Activated effector memory CD4-positive, alpha-beta T cell treated with Interleukin-2 at 50 U/mL for 16 hours (primary cell): Measurements from ENCODE around the gene EIF3L.

Experiments
- DNase-seq: peaks from one replicate; pipeline ENCODE4 v3.0.0-alpha.2; 2020

EIF3L gene

DNA sequence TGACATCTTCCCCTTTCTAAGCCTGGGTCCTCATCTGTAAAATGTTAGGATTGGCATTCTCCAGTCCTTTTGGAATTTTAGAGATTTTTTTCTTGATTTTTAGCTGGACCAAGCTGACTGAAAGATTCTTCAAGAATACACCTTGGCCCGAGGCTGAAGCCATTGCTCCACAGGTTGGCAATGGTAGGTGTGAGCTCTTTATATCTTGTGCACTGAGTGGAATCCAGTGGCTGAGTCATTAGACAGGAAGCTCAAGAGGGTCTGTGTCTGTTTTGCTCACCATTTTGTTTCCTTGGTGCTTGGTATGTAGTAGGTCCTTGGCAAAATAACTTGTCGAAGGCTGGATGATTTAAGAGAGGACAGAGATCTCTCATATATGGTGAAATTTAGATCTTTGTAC, 6.2 kb downstream of the EIF3L start:
- no peak for DNase-seq

DNA sequence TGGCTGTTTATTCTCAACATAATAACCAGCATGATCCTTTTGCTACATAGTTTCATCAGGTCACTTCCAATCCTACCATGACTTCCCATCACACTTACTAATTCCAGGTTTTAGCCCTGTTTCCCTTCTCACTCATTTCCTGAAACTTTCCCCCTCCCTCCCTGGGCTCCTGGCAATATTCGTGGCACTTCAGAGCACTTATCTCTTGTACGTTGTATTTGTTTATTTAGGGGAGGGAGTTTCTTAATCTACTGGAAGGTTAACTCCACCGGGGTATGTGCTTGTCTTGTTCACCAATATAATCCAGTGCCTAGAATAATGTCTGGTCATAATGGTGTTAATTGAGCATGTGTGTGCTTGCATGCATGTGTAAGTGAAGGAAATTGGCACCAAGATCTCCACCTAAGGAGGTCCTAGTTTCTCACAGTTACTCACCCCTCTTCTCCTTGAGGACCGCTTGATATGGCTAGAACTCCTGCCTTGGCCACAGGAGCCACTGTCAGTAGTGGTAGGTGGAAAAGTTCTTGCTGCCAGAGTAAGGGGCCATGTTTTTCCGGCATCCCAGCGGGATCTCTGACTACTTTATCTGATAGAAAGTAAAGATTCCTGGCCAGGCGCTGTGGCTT, 11.7 kb downstream of the EIF3L start:
- no peak for DNase-seq

DNA sequence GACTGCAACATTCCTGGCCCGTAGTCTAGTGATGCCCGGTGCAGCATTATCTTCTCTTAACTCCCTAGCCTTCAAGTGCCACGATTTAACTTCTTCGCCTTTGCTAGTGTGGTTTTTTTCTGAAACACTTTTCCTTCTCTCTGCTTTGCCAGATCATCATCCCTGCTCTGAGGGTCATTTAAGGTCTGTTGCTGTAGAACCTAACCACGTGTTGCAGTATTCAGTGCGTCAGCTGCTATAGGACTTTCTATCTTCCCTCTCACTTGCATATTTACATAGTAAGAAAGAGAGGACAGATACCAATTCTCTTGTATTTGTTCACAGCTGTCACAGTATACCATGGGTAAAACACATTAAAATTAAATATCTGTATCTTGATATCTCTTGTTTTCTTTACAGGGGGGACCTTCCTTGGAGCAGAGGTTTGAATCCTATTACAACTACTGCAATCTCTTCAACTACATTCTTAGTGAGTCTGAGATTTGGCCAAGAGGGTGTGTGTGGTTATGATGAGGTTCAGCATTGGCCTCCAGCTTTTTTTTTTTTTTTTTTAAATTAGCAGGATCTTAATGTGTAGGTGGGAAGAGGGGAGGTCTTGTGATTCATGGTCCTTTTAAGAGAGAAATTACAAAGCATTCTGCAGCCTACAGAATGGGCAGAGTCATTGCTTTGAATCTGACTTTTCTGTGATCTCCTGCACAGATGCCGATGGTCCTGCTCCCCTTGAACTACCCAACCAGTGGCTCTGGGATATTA, 13.5 kb downstream of the EIF3L start:
- no peak for DNase-seq

DNA sequence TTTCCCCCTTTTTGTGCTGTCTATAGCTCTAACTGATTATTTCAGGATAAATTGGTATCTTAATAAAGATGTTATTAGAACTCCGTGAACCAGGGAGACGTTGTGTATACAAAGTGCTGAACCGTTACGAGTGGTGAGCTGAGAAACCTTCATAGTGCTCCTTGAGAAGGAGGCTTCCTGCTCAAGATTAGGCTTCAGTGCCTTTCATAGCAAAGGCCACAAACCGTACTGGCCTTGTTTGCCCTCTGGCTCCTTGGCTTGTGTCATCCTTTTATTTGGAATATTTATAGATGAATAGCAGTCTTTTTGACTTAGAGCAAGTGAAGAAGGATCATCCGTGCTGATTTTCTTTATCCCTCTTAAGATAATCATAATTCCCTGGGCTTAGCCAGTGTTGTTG, 16.3 kb downstream of the EIF3L start:
- DNase-seq: no peak

DNA sequence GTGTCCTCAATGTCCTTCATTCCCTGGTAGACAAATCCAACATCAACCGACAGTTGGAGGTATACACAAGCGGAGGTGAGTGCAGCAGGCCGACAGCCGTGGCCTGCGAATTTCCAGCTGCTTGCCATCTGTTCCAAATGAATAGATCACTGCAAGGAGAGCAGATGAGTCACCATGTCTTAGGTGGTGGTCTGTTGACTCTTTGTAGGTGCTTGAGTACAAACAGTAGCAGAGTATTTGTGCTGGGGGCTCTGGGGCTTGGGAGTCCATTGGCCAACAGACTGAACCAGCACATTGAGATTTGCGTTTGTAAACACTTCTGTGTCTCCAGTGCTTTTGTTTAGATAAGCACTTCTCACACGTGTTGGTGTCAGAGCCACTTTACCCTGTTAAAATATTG, 21.1 kb downstream of the EIF3L start:
- DNase-seq: no peak

DNA sequence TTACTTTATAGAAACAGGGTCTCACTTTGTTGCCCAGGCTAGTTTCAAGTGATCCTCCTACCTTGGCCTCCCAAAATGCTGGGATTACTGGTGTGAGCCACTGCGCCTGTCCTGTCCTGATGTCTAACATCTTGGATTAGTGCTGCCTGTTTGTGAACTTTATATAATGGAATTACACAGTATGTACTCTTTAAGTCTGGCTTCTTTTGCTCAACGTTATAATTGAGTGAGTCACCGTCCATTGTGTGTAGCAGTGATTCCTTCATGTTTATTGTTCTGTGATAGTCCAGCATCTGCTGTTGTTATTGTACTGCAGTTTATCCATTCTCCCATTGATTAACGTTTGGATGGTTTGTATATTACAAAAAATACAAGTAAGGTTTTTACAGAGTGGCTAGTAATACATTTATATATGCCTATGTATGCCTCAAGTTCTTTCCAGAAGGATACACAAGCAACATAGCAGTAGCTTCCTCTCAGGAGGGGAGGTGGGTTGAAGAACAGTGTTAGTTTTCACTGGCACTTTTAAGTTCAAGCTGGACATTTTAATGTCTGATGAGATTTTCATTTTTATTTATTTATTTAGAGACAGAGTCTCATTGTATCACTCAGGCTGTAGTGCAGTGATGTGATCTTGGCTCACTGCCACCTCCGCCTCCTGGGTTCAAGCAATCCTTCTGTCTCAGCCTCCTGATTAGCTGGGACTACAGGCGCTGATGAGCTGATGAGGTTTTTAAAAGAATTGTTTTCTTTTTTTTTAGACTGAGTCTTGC, 31.6 kb downstream of the EIF3L start:
- no peak for DNase-seq

DNA sequence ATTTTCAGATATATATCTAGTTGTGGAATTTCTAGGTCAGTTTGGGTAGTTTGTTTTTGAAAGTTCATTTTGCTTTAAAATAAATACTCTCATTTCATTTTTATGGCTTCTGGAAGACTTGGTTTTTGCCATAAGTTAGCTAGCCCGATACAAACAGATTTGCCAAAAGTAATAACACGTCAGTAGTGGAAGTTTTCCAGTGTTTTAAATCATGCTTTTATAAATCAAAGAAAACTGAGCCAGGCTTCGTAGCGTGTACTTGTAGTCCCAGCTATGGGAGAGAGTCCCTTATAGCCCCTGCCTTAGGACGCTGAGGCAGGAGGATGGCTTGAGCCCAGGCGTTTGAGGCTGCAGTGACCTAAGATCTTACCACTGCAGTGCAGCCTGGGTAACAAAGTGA, 35.2 kb downstream of the EIF3L start:
- no peak for DNase-seq

DNA sequence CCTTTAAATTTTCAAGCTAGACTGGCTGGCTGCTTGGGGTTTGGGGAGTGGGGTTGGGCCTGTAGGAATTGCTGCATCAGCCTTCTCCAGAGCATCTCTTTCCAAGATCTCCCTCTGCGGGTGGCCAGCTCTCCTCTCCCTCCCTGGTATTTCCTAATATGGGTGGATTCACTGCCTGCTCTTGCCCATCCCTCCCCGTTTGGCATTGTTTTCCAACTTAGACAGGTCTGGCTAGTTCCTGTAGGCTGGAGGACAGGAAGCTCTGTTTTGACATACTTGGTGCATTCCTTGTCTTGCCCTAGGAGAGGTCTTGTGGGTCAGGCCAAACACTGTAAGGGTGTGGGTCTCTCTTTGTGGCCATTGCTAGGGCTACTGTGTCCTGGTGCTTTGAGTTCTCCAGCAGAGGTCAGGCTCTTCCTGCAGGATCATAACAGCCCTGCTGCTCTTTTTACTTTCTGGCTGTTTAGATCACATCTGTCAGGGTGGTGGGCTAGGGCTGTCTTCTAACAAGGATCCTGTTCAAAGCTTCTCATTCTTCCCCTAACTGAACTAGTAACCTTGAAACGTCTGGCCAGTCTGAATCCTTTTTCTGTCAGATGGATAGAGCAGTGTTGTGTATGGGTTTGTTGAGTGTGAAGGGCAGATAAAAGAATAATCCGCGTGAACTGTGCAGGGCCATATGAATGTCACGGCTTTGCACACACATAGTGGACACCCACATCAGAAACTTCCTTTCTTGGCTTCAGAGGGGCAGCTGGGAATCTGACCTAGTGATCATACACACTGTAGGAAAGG, 38.6 kb downstream of the EIF3L start:
- DNase-seq: no peak

DNA sequence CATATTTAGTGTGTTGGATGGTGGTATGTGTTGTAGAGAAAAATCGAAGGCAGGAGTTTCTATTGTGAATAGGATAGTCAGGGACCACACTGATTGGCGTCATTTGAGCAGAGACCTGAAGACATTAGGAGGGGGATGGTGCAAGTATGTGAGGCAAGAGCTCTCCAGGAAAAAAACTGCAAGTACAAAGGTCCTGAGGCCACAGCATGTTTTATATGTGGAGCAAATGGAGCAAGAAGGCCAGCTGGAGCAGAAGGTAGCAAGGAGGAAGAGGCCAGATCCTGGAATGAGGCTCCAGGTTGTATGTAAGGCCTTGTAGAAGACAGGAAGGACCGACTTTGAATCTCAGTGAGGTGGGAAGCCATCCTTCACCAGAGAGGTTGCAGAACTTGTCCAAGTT, 42.7 kb downstream of the EIF3L start:
- DNase-seq: no peak

DNA sequence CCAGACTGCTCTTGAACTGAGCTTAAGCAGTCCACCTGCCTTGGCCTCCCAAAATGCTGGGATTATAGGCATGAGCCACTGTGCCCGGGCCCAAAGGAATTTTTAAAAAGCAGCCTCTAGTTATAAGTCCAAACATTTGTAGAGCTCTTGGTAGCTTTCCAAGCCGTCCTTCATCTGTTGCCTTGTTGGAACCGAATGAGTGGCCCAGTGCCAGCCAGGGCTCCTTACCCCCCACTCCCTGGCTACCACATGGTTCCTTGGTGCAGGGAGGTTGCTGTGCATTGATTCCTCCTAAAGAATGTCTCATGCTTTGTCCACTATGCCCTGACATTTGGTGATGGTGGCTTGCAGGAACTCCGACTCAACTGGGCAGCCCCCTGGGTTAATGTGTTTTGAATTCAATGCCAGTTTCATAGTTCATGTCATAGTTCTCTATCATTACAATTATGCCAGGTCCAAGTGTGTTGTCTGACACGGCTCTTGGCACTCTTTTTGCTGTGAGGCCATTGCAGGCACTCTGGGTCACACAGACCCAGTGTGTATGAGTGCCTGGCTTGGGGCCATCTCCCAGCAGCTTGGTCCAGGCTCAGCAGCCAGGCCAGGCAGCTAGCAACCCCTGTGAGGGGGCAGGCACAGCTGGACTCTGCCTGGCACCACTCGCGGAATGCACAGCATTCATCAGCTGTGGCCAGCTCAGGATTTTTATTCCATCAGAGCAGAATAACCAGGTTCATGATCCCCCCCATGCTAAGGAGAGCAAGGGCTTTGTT, 43.5 kb downstream of the EIF3L start:
- DNase-seq: no peak

DNA sequence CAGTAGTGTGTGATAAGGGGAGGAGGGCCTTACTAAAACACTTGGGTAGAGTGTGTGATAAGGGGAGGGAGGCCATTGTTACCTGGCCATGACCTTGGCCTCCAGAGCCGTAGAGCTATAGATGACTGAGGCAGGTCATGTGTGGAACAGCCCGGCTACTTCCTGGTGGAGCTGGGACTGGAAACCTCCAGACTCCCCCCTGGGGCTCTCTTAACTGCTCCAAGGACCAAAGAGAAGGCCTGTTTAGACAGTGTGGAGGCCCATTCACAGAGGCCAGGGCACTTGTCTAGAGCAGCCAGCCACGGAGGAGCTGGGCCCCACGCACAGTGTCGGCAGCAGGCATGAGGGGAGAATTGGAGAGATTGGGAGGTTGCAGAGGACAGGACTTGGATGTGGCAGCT, 44.4 kb downstream of the EIF3L start:
- no peak for DNase-seq

DNA sequence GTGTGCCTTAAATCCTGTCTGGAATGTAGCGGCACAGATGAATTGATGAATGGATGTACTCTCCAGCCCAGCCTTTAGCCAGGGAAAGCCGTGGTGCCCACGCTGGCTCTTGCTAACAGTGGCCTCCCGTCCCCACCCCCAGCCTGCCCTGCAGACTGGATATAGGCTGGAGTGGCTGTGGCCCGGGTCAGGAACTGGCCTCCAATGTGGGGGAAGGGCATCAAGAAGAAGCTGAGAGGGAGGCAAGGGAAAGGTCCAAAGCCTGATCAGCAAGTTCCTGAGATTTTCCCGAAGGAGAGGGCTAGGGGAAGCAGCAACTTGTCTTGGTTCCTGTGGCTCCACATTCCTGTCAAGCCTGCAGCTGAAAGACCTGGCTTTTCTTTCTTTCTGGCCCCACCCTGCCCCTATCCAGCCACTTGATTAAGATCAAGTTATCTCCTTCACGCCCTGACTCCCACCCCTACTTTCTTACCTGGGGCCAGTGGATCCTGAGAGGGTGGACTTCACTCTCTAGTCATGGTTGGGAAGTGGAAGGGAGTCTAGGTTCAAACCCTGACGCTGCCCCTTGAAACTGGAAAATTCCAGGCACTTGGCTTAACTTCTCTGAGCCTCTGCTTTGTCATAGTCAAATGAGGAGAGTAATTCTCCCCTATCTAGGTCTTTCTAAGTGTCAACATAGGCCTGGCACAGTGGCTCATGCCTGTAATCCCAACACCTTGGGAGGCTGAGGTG, 45.9 kb downstream of the EIF3L start:
- DNase-seq: no peak

DNA sequence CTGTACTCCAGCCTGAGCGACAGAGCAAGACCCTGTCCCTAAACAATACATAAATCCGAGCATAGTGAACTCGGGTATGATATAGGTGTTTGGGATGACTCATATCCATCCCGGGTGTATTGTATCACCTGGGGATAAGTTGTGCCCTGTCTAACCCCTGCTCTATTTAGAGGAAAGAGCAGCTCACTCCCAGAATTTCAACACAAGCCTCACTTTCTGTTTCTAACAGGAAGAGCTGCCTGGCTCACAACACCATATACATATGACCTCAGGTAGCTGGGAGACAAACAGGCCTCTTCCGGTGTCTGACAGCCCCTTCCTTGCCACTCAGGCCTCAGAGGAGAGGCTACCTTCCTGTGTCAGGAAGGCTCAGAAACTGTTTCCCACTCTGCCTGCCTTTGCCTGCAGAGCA, 47.0 kb downstream of the EIF3L start:
- peak; percentile 34 for DNase-seq

DNA sequence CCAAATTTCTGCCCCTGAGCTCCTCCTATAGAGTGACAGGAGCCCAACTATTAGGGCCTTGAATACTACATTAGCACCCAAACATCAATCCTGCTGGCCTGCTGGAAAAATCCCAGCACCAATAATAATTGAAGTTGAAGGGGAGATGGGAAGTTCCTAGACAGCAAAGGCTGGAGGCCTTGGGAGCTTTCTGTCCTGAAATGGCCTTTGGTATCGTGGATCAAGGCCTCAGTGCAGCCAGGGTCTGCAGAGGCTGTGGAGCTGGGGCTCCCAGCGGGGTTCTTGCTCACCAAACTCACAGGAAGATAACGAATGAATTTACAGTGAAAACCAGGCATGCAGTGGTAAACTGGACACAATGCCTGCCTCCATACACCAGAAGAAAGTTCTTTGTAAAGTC, 47.7 kb downstream of the EIF3L start:
- DNase-seq: no peak

DNA sequence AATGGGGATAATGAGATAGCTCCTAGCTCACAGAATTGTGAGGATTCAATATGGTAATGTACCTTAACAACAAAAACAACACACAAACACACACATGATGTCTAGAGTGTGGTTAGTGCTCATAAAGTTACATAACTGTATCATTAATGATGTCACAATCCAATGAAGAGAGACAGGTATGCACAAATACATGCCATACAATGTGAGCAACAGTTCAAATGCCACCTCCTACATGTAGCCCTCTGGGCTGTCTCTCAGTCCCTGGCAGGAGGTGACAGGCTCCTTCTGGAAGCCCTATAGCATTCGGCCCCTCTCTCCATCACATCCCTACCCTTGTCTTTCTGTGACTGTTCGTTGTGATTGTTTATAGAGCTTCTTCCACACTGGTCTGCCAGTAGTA, 48.6 kb downstream of the EIF3L start:
- no peak for DNase-seq

DNA sequence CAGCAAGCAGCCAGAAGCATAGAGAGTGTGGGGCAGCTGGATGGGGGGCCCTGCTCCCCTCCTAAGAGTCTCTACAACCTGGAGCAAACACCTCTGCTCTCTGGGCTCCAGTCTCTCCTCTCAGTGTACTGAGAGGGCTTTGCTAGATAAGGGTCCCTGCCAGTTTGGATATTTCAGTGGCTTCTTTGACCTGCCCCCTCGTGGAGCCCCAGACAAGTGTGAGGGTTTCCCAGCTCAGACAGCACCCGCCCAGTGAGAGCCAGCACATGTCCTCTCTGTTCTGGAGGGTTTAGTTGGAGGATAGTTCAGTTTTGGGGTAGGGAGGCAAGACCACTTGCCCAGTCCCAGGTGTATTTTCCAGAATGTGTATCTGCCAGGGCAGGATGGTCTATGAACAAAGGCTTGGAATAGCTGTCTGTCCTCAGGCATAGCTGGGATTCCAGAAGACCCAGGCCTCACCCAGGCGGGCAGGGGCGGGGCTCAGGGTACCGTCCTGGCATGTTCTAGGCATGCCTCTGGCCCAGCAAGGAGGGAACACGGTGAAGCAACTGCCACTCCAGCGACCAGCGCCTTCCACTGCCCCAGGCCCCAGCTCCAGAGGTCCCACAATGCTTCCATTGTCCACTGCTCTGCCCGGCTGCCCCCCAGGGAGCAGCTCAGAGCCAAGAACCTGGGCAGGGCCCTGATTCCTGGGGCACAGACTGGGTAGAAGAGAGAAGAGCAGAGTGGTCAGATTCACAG, 49.4 kb downstream of the EIF3L start:
- no peak for DNase-seq

DNA sequence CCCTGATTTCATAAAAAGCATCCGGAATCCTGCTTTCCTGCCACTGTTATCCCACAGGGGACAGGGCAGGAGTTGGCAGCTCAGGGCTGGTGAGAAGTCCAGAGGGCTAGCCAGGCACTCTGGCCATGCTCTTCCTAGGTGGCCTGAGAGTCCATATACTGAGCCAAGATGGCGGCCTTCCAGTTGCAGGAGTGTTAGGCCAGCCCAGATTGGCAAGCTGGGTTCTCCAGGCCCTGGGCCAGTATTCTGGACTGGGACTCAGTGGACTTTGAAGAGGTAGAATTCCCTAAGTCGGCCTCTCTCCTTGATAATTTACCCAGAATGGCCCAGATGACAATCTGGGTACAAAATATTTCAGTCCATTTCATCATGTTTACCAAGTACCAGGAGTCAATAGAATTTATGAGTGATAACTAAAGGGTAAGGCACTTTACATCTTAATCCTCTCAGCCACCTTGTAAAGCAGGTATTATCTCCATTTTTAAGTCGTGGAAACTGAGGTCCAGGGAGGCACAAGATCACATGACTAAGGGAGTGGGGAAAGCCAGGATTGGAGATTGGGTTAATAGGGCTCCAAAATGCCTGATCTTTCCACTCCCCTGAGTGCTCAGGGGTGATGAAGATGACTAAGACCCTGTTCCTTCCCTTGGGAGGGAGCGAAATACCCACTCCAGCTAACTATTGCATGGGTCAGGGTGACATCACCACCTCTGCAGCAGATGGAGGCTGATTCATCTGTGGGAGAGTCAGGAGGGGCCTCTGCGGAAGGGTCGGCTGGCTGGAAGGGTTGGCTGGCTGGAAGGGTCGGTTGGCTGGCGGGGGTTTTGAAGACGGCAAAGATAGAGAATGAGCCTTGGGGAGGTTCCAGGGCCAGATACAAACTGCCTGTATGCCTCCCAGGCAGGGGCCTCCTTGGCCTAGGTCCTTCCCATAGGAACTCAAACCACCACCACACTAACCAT, 55.6 kb downstream of the EIF3L start:
- DNase-seq: no peak

DNA sequence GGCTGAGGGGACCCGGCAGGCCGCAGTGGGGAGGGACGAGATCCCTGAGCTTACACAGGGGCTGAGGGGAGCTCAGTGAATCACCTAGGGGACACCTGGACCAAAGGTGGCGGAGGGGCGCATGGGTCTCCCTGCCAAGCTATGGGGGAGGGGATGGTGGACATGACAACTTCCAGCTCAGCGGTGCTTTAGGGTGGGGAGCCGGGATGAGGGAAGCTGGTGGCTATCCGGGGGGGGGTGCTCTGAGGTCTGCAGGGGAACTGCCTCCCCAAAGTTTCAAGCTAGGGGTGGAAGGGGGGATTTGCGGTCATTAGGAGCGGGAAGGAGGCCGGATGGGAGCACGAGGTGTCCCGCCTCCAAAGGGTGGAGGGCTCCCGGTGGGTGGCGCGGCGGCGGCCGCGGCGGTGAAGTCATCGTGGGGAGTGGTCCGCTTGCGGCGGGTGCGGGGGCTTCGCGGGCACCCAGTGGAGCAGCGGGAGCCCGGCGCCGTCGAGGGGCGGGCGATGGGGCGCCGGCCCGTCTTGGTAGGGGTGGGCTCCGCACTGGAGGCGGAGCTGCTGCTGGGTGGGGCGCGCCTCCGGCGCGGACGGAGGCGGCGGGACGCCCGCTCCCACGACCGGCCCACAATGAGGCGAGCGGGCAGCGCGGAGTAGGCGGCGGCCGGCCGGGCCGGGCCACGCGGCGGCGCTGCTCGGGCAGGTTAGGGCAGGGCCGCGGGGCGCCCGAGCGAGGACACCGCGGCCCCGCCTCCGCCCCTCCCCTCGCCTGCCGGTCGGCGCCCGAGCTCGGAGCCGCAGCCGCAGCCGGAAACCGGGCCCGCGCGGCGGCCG, 56.5 kb downstream of the EIF3L start, which contains the start of gene MICALL1:
TSS of gene MICALL1 (plus strand) at position 764 of the 830 bp plus-strand sequence. CDS start 126 bp downstream, outside the sequence.
- DNase-seq: peak; percentile 55
